Right forelimb (tissue), 1 donor: ENCODE results near the gene SLC39A11.
"Not testable (repeated sequence)": the region's sequence is repeated elsewhere in the genome, so short reads cannot be mapped to it uniquely, and the experiment has no call there.

Experiments used
- DNase-seq: peaks from one replicate; pipeline ENCODE4 v3.0.0-alpha.2; 2018

SLC39A11 gene

GRCh38 chr17:72898725-72899124 lies 193.8 kb downstream of the SLC39A11 start:
- DNase-seq = no peak

GRCh38 chr17:72896288-72896687 lies 196.2 kb downstream of the SLC39A11 start:
- DNase-seq = not testable (repeated sequence)

- no peak for DNase-seq
These were observed 200.9 kb downstream of the SLC39A11 start for GRCh38 chr17:72891627-72892026.

- no peak for DNase-seq
These were observed 201.8 kb downstream of the SLC39A11 start for GRCh38 chr17:72890711-72891110.

- DNase-seq = no peak
These were observed 204.6 kb downstream of the SLC39A11 start for GRCh38 chr17:72887917-72888316.

- DNase-seq = no peak
These were observed 205.2 kb downstream of the SLC39A11 start for GRCh38 chr17:72887322-72887721.

- no peak for DNase-seq
These were observed 205.9 kb downstream of the SLC39A11 start for GRCh38 chr17:72886622-72887021.

GRCh38 chr17:72884066-72884465 lies 208.4 kb downstream of the SLC39A11 start:
- DNase-seq = no peak

- DNase-seq = no peak
These were observed 209.1 kb downstream of the SLC39A11 start for GRCh38 chr17:72883351-72883750.

GRCh38 chr17:72882426-72882825 lies 210.1 kb downstream of the SLC39A11 start:
- DNase-seq = no peak

GRCh38 chr17:72879877-72880276 lies 212.6 kb downstream of the SLC39A11 start:
- no peak for DNase-seq

- no peak for DNase-seq
These were observed 213.4 kb downstream of the SLC39A11 start for GRCh38 chr17:72878975-72879660.

GRCh38 chr17:72877348-72877747 lies 215.1 kb downstream of the SLC39A11 start:
- DNase-seq = no peak

GRCh38 chr17:72876413-72876812 lies 216.1 kb downstream of the SLC39A11 start:
- no peak for DNase-seq

GRCh38 chr17:72875361-72875760 lies 217.1 kb downstream of the SLC39A11 start:
- no peak for DNase-seq

- no peak for DNase-seq
These were observed 220.1 kb downstream of the SLC39A11 start for GRCh38 chr17:72872396-72872795.

- no peak for DNase-seq
These were observed 222.0 kb downstream of the SLC39A11 start for GRCh38 chr17:72870367-72870985.

- no peak for DNase-seq
These were observed 222.9 kb downstream of the SLC39A11 start for GRCh38 chr17:72869630-72870029.

- DNase-seq = no peak
These were observed 226.5 kb downstream of the SLC39A11 start for GRCh38 chr17:72865954-72866353.

- no peak for DNase-seq
These were observed 228.8 kb downstream of the SLC39A11 start for GRCh38 chr17:72863526-72864211.

- DNase-seq = no peak
These were observed 230.1 kb downstream of the SLC39A11 start for GRCh38 chr17:72862276-72862999.

GRCh38 chr17:72861811-72862210 lies 230.7 kb downstream of the SLC39A11 start:
- DNase-seq = no peak

- DNase-seq = no peak
These were observed 231.7 kb downstream of the SLC39A11 start for GRCh38 chr17:72860778-72861177.
